HEK293T (cell line): ENCODE measurements around the gene PTGES.

Source experiments
- CTCF ChIA-PET: fragments of 350-600 bp; formaldehyde crosslinking; extraction: SDS; loops from one replicate; lab custom pipeline; 2021; ENCODE audit warnings: antibody characterized with exemption, inconsistent platforms; lab: Yijun Ruan, JAX
- POLR2A ChIA-PET: fragments of 350-600 bp; formaldehyde crosslinking; extraction: SDS; loops from one replicate; lab custom pipeline; 2020; ENCODE audit warnings: antibody characterized with exemption, inconsistent platforms; lab: Yijun Ruan, JAX
- DNase-seq: peaks from one replicate; pipeline ENCODE4 v3.0.0; 2012; ENCODE audit warnings: mixed read lengths; ENCODE audit errors: extremely low spot score
- ARNT ChIP-seq: fragments of 450-650 bp; IDR thresholded peaks from 2 replicates; pipeline ENCODE4 v1.6.1; 2017; ENCODE audit warnings: mild to moderate bottlenecking
- BHLHE40 ChIP-seq: fragments of 450-650 bp; IDR thresholded peaks from 2 replicates; pipeline ENCODE4 v1.6.1; 2016; ENCODE audit warnings: mild to moderate bottlenecking, moderate library complexity, borderline replicate concordance
- CTBP1 ChIP-seq: fragments of 450-650 bp; IDR thresholded peaks from 2 replicates; pipeline ENCODE4 v1.6.1; 2016; ENCODE audit warnings: borderline replicate concordance
- ELF4 ChIP-seq: fragments of 450-650 bp; IDR thresholded peaks from 2 replicates; pipeline ENCODE4 v1.6.1; 2017; ENCODE audit warnings: antibody characterized with exemption
- FOXA1 ChIP-seq: fragments of 450-650 bp; IDR thresholded peaks from 2 replicates; pipeline ENCODE4 v1.6.1; 2016; ENCODE audit warnings: mild to moderate bottlenecking
- FOXK2 ChIP-seq: fragments of 450-650 bp; IDR thresholded peaks from 2 replicates; pipeline ENCODE4 v1.6.1; 2016; ENCODE audit warnings: mild to moderate bottlenecking
- FOXM1 ChIP-seq: fragments of 450-650 bp; IDR thresholded peaks from 2 replicates; pipeline ENCODE4 v1.6.1; 2017; ENCODE audit warnings: mild to moderate bottlenecking, borderline replicate concordance
- HDGF ChIP-seq: fragments of 450-650 bp; IDR thresholded peaks from 2 replicates; pipeline ENCODE4 v1.6.1; 2017; ENCODE audit warnings: antibody characterized with exemption, borderline replicate concordance
- L3MBTL2 ChIP-seq: fragments of 450-650 bp; conservative IDR thresholded peaks from 2 replicates; pipeline ENCODE4 v1.6.1; 2016; ENCODE audit warnings: mild to moderate bottlenecking
- LEF1 ChIP-seq: fragments of 450-650 bp; IDR thresholded peaks from 2 replicates; pipeline ENCODE4 v1.6.1; 2017; ENCODE audit warnings: mild to moderate bottlenecking, borderline replicate concordance
- NFRKB ChIP-seq: fragments of 450-650 bp; IDR thresholded peaks from 2 replicates; pipeline ENCODE4 v1.6.1; 2016; ENCODE audit warnings: mild to moderate bottlenecking, moderate library complexity
- PKNOX1 ChIP-seq: fragments of 450-650 bp; IDR thresholded peaks from 2 replicates; pipeline ENCODE4 v1.6.1; 2016
- SP1 ChIP-seq: fragments of 450-650 bp; IDR thresholded peaks from 2 replicates; pipeline ENCODE4 v1.6.1; 2017
- SUZ12 ChIP-seq: fragments of 450-650 bp; IDR thresholded peaks from 2 replicates; pipeline ENCODE4 v1.6.1; 2016; ENCODE audit warnings: mild to moderate bottlenecking
- TARDBP ChIP-seq: fragments of 450-650 bp; IDR thresholded peaks from 2 replicates; pipeline ENCODE4 v1.6.1; 2016
- ZNF384 ChIP-seq: fragments of 450-650 bp; IDR thresholded peaks from 2 replicates; pipeline ENCODE4 v1.6.1; 2016

Gene PTGES

GRCh38 chr9:129737479-129738274 lies 15.2 kb downstream of the PTGES start:
- ChIA-PET POLR2A (interaction anchor here (0.8 to 2.7 kb wide), 11 partner anchors 9 to 98 kb away, joined by 3 to 12 read pairs (median 3); partner anchors contain the start of gene PTGES), CTCF (interaction anchor here (0.5 to 2.2 kb wide), 15 partner anchors 8 to 112 kb away, joined by 3 to 25 read pairs (median 4); partner anchors contain the start of genes NTMT1 and TOR1A)
- peak; percentile 88 for DNase-seq
- TF ChIP-seq ELF4 (peak; percentile 69; the same call in 1 of the 2 replicates), ZNF384 (peak; percentile 70; the same call in 1 of the 2 replicates), TARDBP (no peak)

GRCh38 chr9:129736334-129736733 lies 16.5 kb downstream of the PTGES start:
- POLR2A ChIA-PET: interaction anchor here (1.4 kb wide), 1 partner anchor 41 kb away, joined by 4 read pairs; no protein-coding TSS in a partner anchor
- DNase-seq: no peak
- CTCF ChIA-PET: interaction anchor here (2.2 kb wide), 1 partner anchor 9 kb away, joined by 25 read pairs; no protein-coding TSS in a partner anchor
- no peak for TF ChIP-seq HDGF

- TF ChIP-seq BHLHE40 (no peak), HDGF (no peak), CTBP1 (no peak), PKNOX1 (no peak), FOXA1 (no peak), TARDBP (no peak)
- no peak for DNase-seq
- ChIA-PET POLR2A (no interaction called here), CTCF (interaction anchor here (1.3 kb wide), 1 partner anchor 46 kb away, joined by 3 read pairs; no protein-coding TSS in a partner anchor)
Measured at GRCh38 chr9:129735546-129735945, 17.3 kb downstream of the PTGES start.

- POLR2A ChIA-PET: interaction anchor here (0.6 kb wide), 1 partner anchor 47 kb away, joined by 3 read pairs; no protein-coding TSS in a partner anchor
- TF ChIP-seq TARDBP (no peak), FOXA1 (no peak), ZNF384 (no peak), ARNT (no peak), SP1 (no peak), NFRKB (no peak), FOXM1 (no peak), BHLHE40 (no peak), FOXK2 (no peak), HDGF (no peak), CTBP1 (no peak)
- CTCF ChIA-PET: no interaction called here
- DNase-seq: no peak
Measured at GRCh38 chr9:129733632-129733953, 19.2 kb downstream of the PTGES start.

- CTCF ChIA-PET: no interaction called here
- TF ChIP-seq LEF1 (no peak), CTBP1 (no peak), SUZ12 (no peak), SP1 (no peak), ELF4 (no peak), L3MBTL2 (no peak), PKNOX1 (no peak), ARNT (no peak), NFRKB (no peak), TARDBP (no peak), HDGF (no peak), BHLHE40 (no peak), FOXA1 (no peak), FOXM1 (no peak), FOXK2 (no peak), ZNF384 (no peak)
- POLR2A ChIA-PET: no interaction called here
- DNase-seq: no peak
Measured at GRCh38 chr9:129732946-129733631, 19.8 kb downstream of the PTGES start.

GRCh38 chr9:129732100-129732499 lies 20.7 kb downstream of the PTGES start:
- no peak for DNase-seq
- ChIA-PET POLR2A (no interaction called here), CTCF (no interaction called here)
- TF ChIP-seq FOXK2 (no peak), FOXM1 (no peak), LEF1 (no peak), TARDBP (no peak), ZNF384 (no peak), NFRKB (no peak), SUZ12 (no peak), SP1 (no peak), BHLHE40 (no peak), ELF4 (no peak), HDGF (no peak), CTBP1 (no peak), PKNOX1 (no peak), L3MBTL2 (no peak), ARNT (no peak), FOXA1 (no peak)
